Sigmoid colon (tissue), 7 donors: ENCODE data around the gene ALG10B. TPM values are rescaled to one million over a fixed set of nuclear protein-coding genes. Genes with fewer than 3 reads are reported as not detected.

Experiments
- DNase-seq: peaks from one replicate; pipeline ENCODE4 v3.0.0-alpha.2; 2019
- H3K27ac ChIP-seq, 4 donors: fragments of 200-600 bp; sonication (generic); one replicate each; pipeline ENCODE4 v1.5.1; 2016 to 2019; ENCODE audit warnings: mild to moderate bottlenecking in 1 of 4
- H3K27me3 ChIP-seq, 3 donors: fragments of 200-600 bp; sonication (generic); one replicate each; pipeline ENCODE4 v1.5.1; 2019; ENCODE audit warnings: mild to moderate bottlenecking in 1 of 3
- H3K36me3 ChIP-seq, 4 donors: fragments of 200-600 bp; sonication (generic); one replicate each; pipeline ENCODE4 v1.5.1; 2016 to 2019
- H3K4me1 ChIP-seq, 4 donors: fragments of 200-600 bp; sonication (generic); one replicate each; pipeline ENCODE4 v1.5.1; 2017 to 2019
- H3K4me3 ChIP-seq, 4 donors: fragments of 200-600 bp; sonication (generic); one replicate each; pipeline ENCODE4 v1.5.1; 2017 to 2019; ENCODE audit warnings: mild to moderate bottlenecking in 2 of 4, moderate library complexity in 1 of 4
- H3K9me3 ChIP-seq, 4 donors: fragments of 200-600 bp in 3 of 4; sonication (generic) in 3 of 4; one replicate each; pipeline versions ENCODE4 v1.5.1 to v1.6.1; 2013 to 2019
- CTCF ChIP-seq, 4 experiments: fragments of 450-650 bp in 3 of 4; fragments of 200-600 bp in 1 of 4; IDR thresholded peaks; one replicate each; pipeline ENCODE4 v1.5.1; 2016 to 2019; ENCODE audit warnings: antibody characterized with exemption in 4 of 4, mild to moderate bottlenecking in 3 of 4, moderate library complexity in 2 of 4
- EP300 ChIP-seq, 4 donors: sonication (generic); formaldehyde crosslinking; IDR thresholded peaks; one replicate each; pipeline ENCODE4 v1.6.1; 2017; ENCODE audit warnings: antibody characterized with exemption in 4 of 4
- POLR2A ChIP-seq, 2 donors: fragments of 450-650 bp; IDR thresholded peaks; one replicate each; pipeline ENCODE4 v1.6.1; 2016; ENCODE audit warnings: antibody characterized with exemption in 2 of 2, mild to moderate bottlenecking in 2 of 2, moderate library complexity in 2 of 2
- POLR2AphosphoS5 ChIP-seq, 4 donors: sonication (generic); formaldehyde crosslinking; IDR thresholded peaks; one replicate each; pipeline ENCODE4 v1.6.1; 2017; ENCODE audit warnings: antibody characterized with exemption in 4 of 4
- WGBS, 2 donors: extraction: QIAGEN DNeasy Blood & Tissue Kit; methylation state at CpG; one replicate each; pipeline ENCODE4 v1.1.7; 2013; 5-methylcytosine and 5-hydroxymethylcytosine counted together
- intact Hi-C: fragments of 100-400 bp; cut with DNase I; formaldehyde crosslinking; loops from one replicate; pipeline ENCODE4 v1.15.1; 2023
- polyA plus RNA-seq, 3 donors: library from polyadenylated mRNA; stranded (reverse); fragments of 200-250 nt; gene quantifications; one replicate each; pipeline ENCODE4 v1.2.3, GENCODE V29; 2013
- total RNA-seq, 4 donors: library from RNA; depleted of rRNA; stranded (reverse); fragments of >200 nt; gene quantifications; one replicate each; pipeline ENCODE4 v1.1.0, GENCODE V29; 2016
- donor health status: healthy with polysubstance abuse.
- donor health status: Bipolar disorder and iron deficiency.
- donor health status: healthy.

ALG10B gene
- total RNA-seq = 1 to 10 TPM; 3.1 to 3.6 (median 3.4) TPM
- polyA plus RNA-seq = 1 to 10 TPM in 2 of 3 donors, under 1 TPM in 1; under 0.01 to 1.5 (median 1.2) TPM

GRCh38 chr12:38316391-38317129 is at the start of gene ALG10B:
TSS of gene ALG10B (plus strand) at chr12:38316774. CDS start at chr12:38316894, 120 bp downstream.
- Histone ChIP-seq H3K36me3 (peaks cover 0 to 8% (median 0%) of the 10 kb centered on the region in 4 donors), H3K4me1 (peaks cover 0 to 10% (median 2%) of the 10 kb centered on the region in 4 donors), H3K27me3 (no peaks in the 10 kb centered on the region), H3K9me3 (no peaks in the 10 kb centered on the region), H3K4me3 (peak within 1 kb of the TSS; percentile 53 to 87 (median 70)), H3K27ac (peak within 1 kb of the TSS; percentile 81 to 90 (median 88))
- 1% methylated on average over 42 of the region's 42 CpGs for WGBS, 2 donors
- TF ChIP-seq POLR2A (IDR thresholded peaks at IDR 0.05) (no peak), CTCF (IDR thresholded peaks at IDR 0.05) (peak in 3 of 4 experiments; percentile 23 to 72 (median 50)), POLR2AphosphoS5 (IDR thresholded peaks at IDR 0.05) (peak; percentile 8 to 60 (median 36))
- peak; percentile 97 for DNase-seq
- intact Hi-C loops = loop anchor here (1.0 to 5.0 kb wide), 2 partner anchors 178 to 591 kb away; partner anchors contain the start of gene CPNE8

- DNase-seq = no peak
- no peaks in the 10 kb centered on the region for H3K27me3 ChIP-seq
- intact Hi-C loops = no loop called here
- no peaks in the 10 kb centered on the region for H3K36me3 ChIP-seq
- no peaks in the 10 kb centered on the region for H3K4me1 ChIP-seq
- no peak for TF ChIP-seq POLR2A (IDR thresholded peaks at IDR 0.05)
- no peak for TF ChIP-seq CTCF (IDR thresholded peaks at IDR 0.05)
- no peak for TF ChIP-seq EP300 (IDR thresholded peaks at IDR 0.05)
- TF ChIP-seq POLR2AphosphoS5 (IDR thresholded peaks at IDR 0.05) = no peak
- no peak overlapping the region for H3K4me3 ChIP-seq
- H3K9me3 ChIP-seq = no peaks in the 10 kb centered on the region
- no peak overlapping the region for H3K27ac ChIP-seq
These were observed 48.0 kb upstream of the ALG10B start for GRCh38 chr12:38268612-38269011.

- intact Hi-C loops = no loop called here
These were observed 46.7 kb upstream of the ALG10B start for GRCh38 chr12:38269897-38270296.

GRCh38 chr12:38279756-38280155 is 36.8 kb upstream of the ALG10B start:
- H3K27ac ChIP-seq = no peak overlapping the region
- H3K4me3 ChIP-seq = no peak overlapping the region
- 48 to 51% methylated on average over 2 of the region's 2 CpGs for WGBS, 2 donors
- no peaks in the 10 kb centered on the region for H3K27me3 ChIP-seq
- no peaks in the 10 kb centered on the region for H3K36me3 ChIP-seq
- no peak for DNase-seq
- no peaks in the 10 kb centered on the region for H3K4me1 ChIP-seq
- H3K9me3 ChIP-seq = no peaks in the 10 kb centered on the region
- intact Hi-C loops = no loop called here
- no peak for TF ChIP-seq POLR2AphosphoS5 (IDR thresholded peaks at IDR 0.05)
- TF ChIP-seq CTCF (IDR thresholded peaks at IDR 0.05) = no peak

More at GRCh38 chr12:38269897-38270296, 46.7 kb upstream of the ALG10B start:
- no peaks in the 10 kb centered on the region for H3K4me1 ChIP-seq
- H3K27me3 ChIP-seq = no peaks in the 10 kb centered on the region
- H3K4me3 ChIP-seq = no peak overlapping the region
- WGBS, 2 donors = 35 to 40% methylated on average over 1 of the region's 1 CpG
- no peak for DNase-seq
- no peak overlapping the region for H3K27ac ChIP-seq
- no peak for TF ChIP-seq POLR2A (IDR thresholded peaks at IDR 0.05)
- no peak for TF ChIP-seq EP300 (IDR thresholded peaks at IDR 0.05)
- TF ChIP-seq CTCF (IDR thresholded peaks at IDR 0.05) = no peak
- no peak for TF ChIP-seq POLR2AphosphoS5 (IDR thresholded peaks at IDR 0.05)
- no peaks in the 10 kb centered on the region for H3K36me3 ChIP-seq
- H3K9me3 ChIP-seq = no peaks in the 10 kb centered on the region
